Transverse colon (tissue), 4 donors: Measurements from ENCODE around the gene CACNA1B. TPM values are rescaled to one million over a fixed set of nuclear protein-coding genes. Genes with fewer than 3 reads are reported as not detected.
"Not testable (repeated sequence)": the region's sequence is repeated elsewhere in the genome, so short reads cannot be mapped to it uniquely, and the experiment has no call there.

Experiments used
- DNase-seq: peaks from one replicate; pipeline ENCODE4 v3.0.0-alpha.2; 2019
- H3K27ac ChIP-seq, 4 donors: fragments of 200-600 bp; sonication (generic); 2 replicates each; pipeline ENCODE4 v1.5.1; 2016 to 2018; ENCODE audit warnings: inconsistent platforms in 4 of 4
- H3K27me3 ChIP-seq: fragments of 200-600 bp; sonication (generic); 2 replicates; pipeline ENCODE4 v1.5.1; 2017; ENCODE audit warnings: inconsistent platforms
- H3K36me3 ChIP-seq, 4 donors: fragments of 200-600 bp; sonication (generic); 2 replicates each; pipeline ENCODE4 v1.5.1; 2017 to 2019; ENCODE audit warnings: inconsistent platforms in 4 of 4
- H3K4me1 ChIP-seq, 4 donors: fragments of 200-600 bp; sonication (generic); 2 replicates each; pipeline ENCODE4 v1.5.1; 2017 to 2020; ENCODE audit warnings: inconsistent platforms in 4 of 4
- H3K4me3 ChIP-seq, 4 donors: fragments of 200-600 bp; sonication (generic); 1 replicate in 1 of 4; 2 replicates in 3 of 4; pipeline versions ENCODE4 v1.5.1 to v1.6.1; 2017 to 2019; ENCODE audit warnings: inconsistent platforms in 4 of 4
- H3K9me3 ChIP-seq, 2 donors: fragments of 200-600 bp; sonication (generic); 2 replicates each; pipeline ENCODE4 v1.5.1; 2017 to 2019; ENCODE audit warnings: inconsistent platforms in 2 of 2
- CTCF ChIP-seq, 5 experiments: fragments of 200-600 bp in 3 of 5; fragments of 450-650 bp in 2 of 5; sonication (generic) in 3 of 5; IDR thresholded peaks; 1 replicate in 2 of 5; 2 replicates in 3 of 5; pipeline ENCODE4 v1.5.1; 2016 to 2017; ENCODE audit warnings: antibody characterized with exemption in 5 of 5, inconsistent platforms in 3 of 5, mild to moderate bottlenecking in 2 of 5, moderate library complexity in 1 of 5
- EP300 ChIP-seq: sonication (generic); formaldehyde crosslinking; IDR thresholded peaks from one replicate; pipeline ENCODE4 v1.6.1; 2017; ENCODE audit warnings: antibody characterized with exemption, low read depth
- POLR2A ChIP-seq: fragments of 450-650 bp; IDR thresholded peaks from one replicate; pipeline ENCODE4 v1.6.1; 2016; ENCODE audit warnings: antibody characterized with exemption, mild to moderate bottlenecking, moderate library complexity
- POLR2AphosphoS5 ChIP-seq, 3 donors: sonication (generic); formaldehyde crosslinking; IDR thresholded peaks; one replicate each; pipeline ENCODE4 v1.6.1; 2016; ENCODE audit warnings: antibody characterized with exemption in 3 of 3
- WGBS, 2 donors: methylation state at CpG; one replicate each; pipeline ENCODE4 v1.1.5; 2018; ENCODE audit warnings: low coverage in 1 of 2; 5-methylcytosine and 5-hydroxymethylcytosine counted together
- in situ Hi-C, 4 donors: fragments of 200-750 bp; cut with MboI; loops; one replicate each; pipeline versions ENCODE4 v1.15.0 to v1.15.1; 2017; ENCODE audit warnings: low sequenced_read_pairs in 3 of 4, low pct_ligation_motif_present in 1 of 4, low pct_unique_long_range_greater_than_20kb in 1 of 4
- intact Hi-C: fragments of 100-400 bp; cut with DNase I; formaldehyde crosslinking; loops from one replicate; pipeline ENCODE4 v1.15.1; 2023; ENCODE audit warnings: low total_unique reads
- total RNA-seq, 4 donors: library from RNA; depleted of rRNA; stranded (reverse); fragments of >200 nt; gene quantifications; one replicate each; pipeline ENCODE4 v1.1.0, GENCODE V29; 2016

Gene CACNA1B
- total RNA-seq, 4 donors from 2014 or later = 0.27 to 0.40 (median 0.35) TPM

DNA sequence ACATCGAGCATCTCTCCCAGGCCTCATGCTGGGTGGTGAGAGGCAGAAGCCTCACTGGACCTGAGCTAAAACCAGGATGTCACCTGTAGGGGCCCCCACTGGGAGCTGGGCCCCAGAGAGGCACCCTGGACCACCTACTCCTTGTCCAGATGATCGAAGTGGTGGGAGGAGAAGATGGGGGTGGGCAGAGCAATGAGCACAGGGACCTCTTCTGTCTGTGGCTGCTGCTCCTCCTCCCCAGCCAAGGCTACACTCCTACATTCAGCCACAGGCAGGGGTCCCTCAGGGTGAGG, 227.5 kb downstream of the CACNA1B start:
- TF ChIP-seq EP300 (no peak), POLR2AphosphoS5 (IDR thresholded peaks at IDR 0.05) (no peak), CTCF (IDR thresholded peaks at IDR 0.05) (no peak), POLR2A (no peak)
- Histone ChIP-seq H3K36me3 (no peaks in the 10 kb centered on the region), H3K4me1 (no peaks in the 10 kb centered on the region), H3K9me3 (no peaks in the 10 kb centered on the region), H3K27me3 (no peaks in the 10 kb centered on the region), H3K27ac (no peak overlapping the region), H3K4me3 (no peak overlapping the region)
- intact Hi-C loops = no loop called here
- 77% methylated on average over 2 of the region's 2 CpGs; no CpG with 5 or more reads in 1 of the 2 donors for WGBS, 2 donors
- no peak for DNase-seq
- in situ Hi-C loops = no loop called here

GRCh38 chr9:138105561-138106505, 228.3 kb downstream of the CACNA1B start:
- in situ Hi-C loops (no loop called here), intact Hi-C loops (no loop called here)
- Histone ChIP-seq H3K9me3 (no peaks in the 10 kb centered on the region), H3K4me3 (no peak overlapping the region), H3K4me1 (no peaks in the 10 kb centered on the region), H3K27ac (no peak overlapping the region), H3K36me3 (no peaks in the 10 kb centered on the region), H3K27me3 (no peaks in the 10 kb centered on the region)
- DNase-seq = no peak
- TF ChIP-seq POLR2A = no peak
- WGBS, 2 donors = 89 to 91% methylated on average over 4 to 14 of the region's 26 CpGs

- H3K9me3 ChIP-seq, H3K27me3 ChIP-seq, H3K27ac ChIP-seq, H3K4me1 ChIP-seq, H3K4me3 ChIP-seq, in situ Hi-C loops, H3K36me3 ChIP-seq, intact Hi-C loops, DNase-seq: not testable (repeated sequence)
- 83 to 92% methylated on average over 3 of the region's 3 CpGs for WGBS, 2 donors
Observed at GRCh38 chr9:138107039-138107438, 229.5 kb downstream of the CACNA1B start.

- in situ Hi-C loops (no loop called here), intact Hi-C loops (no loop called here)
- TF ChIP-seq POLR2AphosphoS5 (IDR thresholded peaks at IDR 0.05) (no peak), POLR2A (no peak), EP300 (no peak), CTCF (IDR thresholded peaks at IDR 0.05) (no peak)
- DNase-seq = no peak
- Histone ChIP-seq H3K4me3 (no peak overlapping the region), H3K9me3 (no peaks in the 10 kb centered on the region), H3K27me3 (no peaks in the 10 kb centered on the region), H3K36me3 (no peaks in the 10 kb centered on the region), H3K27ac (no peak overlapping the region), H3K4me1 (no peaks in the 10 kb centered on the region)
- WGBS, 2 donors = 92% methylated on average over 9 of the region's 9 CpGs; no CpG with 5 or more reads in 1 of the 2 donors
Observed at GRCh38 chr9:138111607-138112006, 234.0 kb downstream of the CACNA1B start.

DNA sequence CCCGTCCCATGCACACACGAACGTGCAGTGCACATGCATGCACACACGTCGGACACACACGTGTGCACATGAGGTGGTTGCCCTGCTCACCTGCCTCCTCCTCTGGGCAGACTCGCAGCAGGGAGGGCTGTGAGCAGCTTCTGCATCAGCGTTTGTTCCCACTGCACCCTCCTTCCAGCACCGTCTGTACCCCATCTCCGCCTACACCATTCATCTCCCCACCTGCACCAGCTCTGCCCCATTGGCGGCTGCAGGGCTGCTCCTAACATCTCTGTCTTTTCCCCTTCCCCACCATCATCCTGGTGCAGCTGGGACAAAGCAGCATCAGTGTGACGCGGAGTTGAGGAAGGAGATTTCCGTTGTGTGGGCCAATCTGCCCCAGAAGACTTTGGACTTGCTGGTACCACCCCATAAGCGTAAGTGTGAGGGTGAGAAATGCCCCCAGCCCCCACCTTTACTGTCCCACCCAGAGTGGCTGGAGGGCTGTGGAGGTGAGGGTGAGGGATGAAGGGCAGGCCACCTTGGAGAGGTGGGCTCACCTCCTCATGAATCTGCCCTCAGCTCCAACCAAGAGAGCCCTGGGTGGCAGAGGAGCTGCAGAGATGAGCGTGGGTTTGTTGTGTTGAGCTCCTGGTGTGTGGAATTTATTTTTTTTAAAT, 234.6 kb downstream of the CACNA1B start:
- H3K27me3 ChIP-seq = no peaks in the 10 kb centered on the region
- WGBS, 2 donors = 79% methylated on average over 16 of the region's 16 CpGs; no CpG with 5 or more reads in 1 of the 2 donors
- no peak for TF ChIP-seq CTCF (IDR thresholded peaks at IDR 0.05)
- no peak for TF ChIP-seq POLR2AphosphoS5 (IDR thresholded peaks at IDR 0.05)
- no peak for TF ChIP-seq POLR2A
- TF ChIP-seq EP300 = no peak
- no peaks in the 10 kb centered on the region for H3K36me3 ChIP-seq
- in situ Hi-C loops = no loop called here
- H3K4me3 ChIP-seq = no peak overlapping the region
- H3K27ac ChIP-seq = no peak overlapping the region
- H3K9me3 ChIP-seq = no peaks in the 10 kb centered on the region
- intact Hi-C loops = no loop called here
- DNase-seq = no peak
- no peaks in the 10 kb centered on the region for H3K4me1 ChIP-seq
